Measurements from ENCODE around the gene RBFOX1. TPM values are rescaled to one million over a fixed set of nuclear protein-coding genes. Genes with fewer than 3 reads are reported as not detected.

The RBFOX1 gene
- total RNA-seq, 2 donors from 2014 or later: not detected

- no peaks in the 10 kb centered on the region for H3K27me3 ChIP-seq
- intact Hi-C loops (cut with DNase I): no loop called here
- ATAC-seq (no peak), DNase-seq (no peak)
- no peak overlapping the region for H3K4me3 ChIP-seq
- no peak overlapping the region for H3K27ac ChIP-seq
- 86 to 87% methylated on average over 20 to 25 of the region's 25 CpGs for WGBS, 2 donors
- TF ChIP-seq POLR2A (IDR thresholded peaks at IDR 0.05) (no peak), CTCF (IDR thresholded peaks at IDR 0.05) (no peak)
- H3K9me3 ChIP-seq: peaks cover 0 to 4% (median 0%) of the 10 kb centered on the region in 3 donors
- no peaks in the 10 kb centered on the region for H3K4me1 ChIP-seq
- H3K36me3 ChIP-seq (replicated peaks in 1 of 2; ENCODE audit: insufficient read depth in 1 of 2, low read depth in 2 of 2): no peaks in the 10 kb centered on the region
Observed at GRCh38 chr16:7518158-7518557, 185.5 kb downstream of the RBFOX1 start.

- H3K4me1 ChIP-seq: no peaks in the 10 kb centered on the region
- TF ChIP-seq POLR2A (IDR thresholded peaks at IDR 0.05) (no peak), CTCF (IDR thresholded peaks at IDR 0.05) (no peak)
- no peaks in the 10 kb centered on the region for H3K27me3 ChIP-seq
- no peak overlapping the region for H3K27ac ChIP-seq
- intact Hi-C loops (cut with DNase I): no loop called here
- DNase-seq: no peak
- no peak for ATAC-seq
- no peak overlapping the region for H3K4me3 ChIP-seq
- 55 to 60% methylated on average over 6 of the region's 6 CpGs for WGBS, 2 donors
- H3K9me3 ChIP-seq: no peaks in the 10 kb centered on the region
- no peaks in the 10 kb centered on the region for H3K36me3 ChIP-seq (replicated peaks in 1 of 2; ENCODE audit: insufficient read depth in 1 of 2, low read depth in 2 of 2)
Observed at GRCh38 chr16:7521834-7522233, 189.2 kb downstream of the RBFOX1 start.

GRCh38 chr16:7524419-7524818, 191.8 kb downstream of the RBFOX1 start:
- ATAC-seq: no peak
- TF ChIP-seq POLR2A (IDR thresholded peaks at IDR 0.05): no peak
- no peak for TF ChIP-seq CTCF (IDR thresholded peaks at IDR 0.05)
- intact Hi-C loops (cut with DNase I): no loop called here

GRCh38 chr16:7526736-7527135, 194.1 kb downstream of the RBFOX1 start:
- intact Hi-C loops (cut with DNase I): no loop called here
- Histone ChIP-seq H3K36me3 (replicated peaks in 1 of 2; ENCODE audit: insufficient read depth in 1 of 2, low read depth in 2 of 2) (no peaks in the 10 kb centered on the region), H3K4me3 (no peak overlapping the region), H3K27me3 (no peaks in the 10 kb centered on the region), H3K4me1 (no peaks in the 10 kb centered on the region), H3K9me3 (no peaks in the 10 kb centered on the region), H3K27ac (no peak overlapping the region)
- 74 to 79% methylated on average over 6 of the region's 6 CpGs for WGBS, 2 donors
- DNase-seq (no peak), ATAC-seq (no peak)
- no peak for TF ChIP-seq POLR2A (IDR thresholded peaks at IDR 0.05)
- no peak for TF ChIP-seq CTCF (IDR thresholded peaks at IDR 0.05)

More at GRCh38 chr16:7524419-7524818, 191.8 kb downstream of the RBFOX1 start:
- H3K27ac ChIP-seq: no peak overlapping the region
- H3K9me3 ChIP-seq: no peaks in the 10 kb centered on the region
- no peak overlapping the region for H3K4me3 ChIP-seq
- H3K36me3 ChIP-seq (replicated peaks in 1 of 2; ENCODE audit: insufficient read depth in 1 of 2, low read depth in 2 of 2): no peaks in the 10 kb centered on the region
- 33 to 34% methylated on average over 5 of the region's 5 CpGs for WGBS, 2 donors
- H3K4me1 ChIP-seq: no peaks in the 10 kb centered on the region
- DNase-seq: no peak
- no peaks in the 10 kb centered on the region for H3K27me3 ChIP-seq

- H3K9me3 ChIP-seq: no peaks in the 10 kb centered on the region
- H3K4me1 ChIP-seq: no peaks in the 10 kb centered on the region
- H3K4me3 ChIP-seq: no peak overlapping the region
- no peak for ATAC-seq
- 81 to 86% methylated on average over 6 of the region's 6 CpGs for WGBS, 2 donors
- no peaks in the 10 kb centered on the region for H3K36me3 ChIP-seq (replicated peaks in 1 of 2; ENCODE audit: insufficient read depth in 1 of 2, low read depth in 2 of 2)
- no peak for DNase-seq
- intact Hi-C loops (cut with DNase I): no loop called here
- no peaks in the 10 kb centered on the region for H3K27me3 ChIP-seq
- TF ChIP-seq CTCF (IDR thresholded peaks at IDR 0.05) (no peak), POLR2A (IDR thresholded peaks at IDR 0.05) (no peak)
- H3K27ac ChIP-seq: no peak overlapping the region
Observed at GRCh38 chr16:7532534-7532933, 199.9 kb downstream of the RBFOX1 start.
